Lower leg skin (tissue), 4 donors: Measurements from ENCODE around the gene PCDH9. TPM values are rescaled to one million over a fixed set of nuclear protein-coding genes. Genes with fewer than 3 reads are reported as not detected.

ENCODE experiments used
- DNase-seq, 2 donors: peaks; one replicate each; pipeline ENCODE4 v3.0.0-alpha.2; 2019; ENCODE audit warnings: low spot score in 2 of 2
- H3K4me3 ChIP-seq: fragments of 200-600 bp; sonication (generic); 2 replicates; pipeline ENCODE4 v1.5.1; 2017; ENCODE audit warnings: mild to moderate bottlenecking, low read depth; ENCODE audit not compliant: poor library complexity, severe bottlenecking
- CTCF ChIP-seq, 3 donors: fragments of 450-650 bp; IDR thresholded peaks; one replicate each; pipeline ENCODE4 v1.5.1; 2016; ENCODE audit warnings: antibody characterized with exemption in 3 of 3, mild to moderate bottlenecking in 3 of 3, moderate library complexity in 2 of 3
- POLR2A ChIP-seq, 2 donors: fragments of 450-650 bp; IDR thresholded peaks; one replicate each; pipeline ENCODE4 v1.6.1; 2016 to 2017; ENCODE audit warnings: antibody characterized with exemption in 2 of 2, mild to moderate bottlenecking in 1 of 2, moderate library complexity in 1 of 2
- WGBS, 2 donors: methylation state at CpG; one replicate each; pipeline ENCODE4 v1.1.5; 2018; 5-methylcytosine and 5-hydroxymethylcytosine counted together
- intact Hi-C: fragments of 100-400 bp; cut with DNase I; formaldehyde crosslinking; loops from one replicate; pipeline ENCODE4 v1.15.0; 2023; ENCODE audit warnings: low total_unique reads
- total RNA-seq, 4 donors: library from RNA; depleted of rRNA; stranded (reverse); fragments of >200 nt; gene quantifications; one replicate each; pipeline ENCODE4 v1.1.0, GENCODE V29; 2016

Gene PCDH9
- total RNA-seq, 4 donors from 2014 or later = 0.21 to 0.84 (median 0.36) TPM

- intact Hi-C loops = no loop called here
- 91 to 96% methylated on average over 1 of the region's 1 CpG for WGBS, 2 donors
- H3K4me3 ChIP-seq = no peak overlapping the region
- no peak for DNase-seq
- TF ChIP-seq CTCF (IDR thresholded peaks at IDR 0.05) = no peak
- TF ChIP-seq POLR2A (IDR thresholded peaks at IDR 0.05) = no peak
Observed at GRCh38 chr13:66974889-66975288, 255.2 kb downstream of the PCDH9 start.

GRCh38 chr13:66974174-66974573 lies 256.0 kb downstream of the PCDH9 start:
- DNase-seq = no peak
- intact Hi-C loops = no loop called here
- H3K4me3 ChIP-seq = no peak overlapping the region
- WGBS, 2 donors = 61 to 63% methylated on average over 1 of the region's 1 CpG
- TF ChIP-seq CTCF (IDR thresholded peaks at IDR 0.05) = no peak
- TF ChIP-seq POLR2A (IDR thresholded peaks at IDR 0.05) = no peak

GRCh38 chr13:66972659-66973058 lies 257.5 kb downstream of the PCDH9 start:
- WGBS, 2 donors = 89 to 90% methylated on average over 3 of the region's 3 CpGs
- TF ChIP-seq CTCF (IDR thresholded peaks at IDR 0.05) (no peak), POLR2A (IDR thresholded peaks at IDR 0.05) (no peak)
- DNase-seq = no peak
- H3K4me3 ChIP-seq = no peak overlapping the region
- intact Hi-C loops = no loop called here

GRCh38 chr13:66971004-66971403 lies 259.1 kb downstream of the PCDH9 start:
- no peak for DNase-seq
- H3K4me3 ChIP-seq = no peak overlapping the region
- WGBS, 2 donors = 75 to 80% methylated on average over 2 of the region's 2 CpGs
- no peak for TF ChIP-seq POLR2A (IDR thresholded peaks at IDR 0.05)
- no peak for TF ChIP-seq CTCF (IDR thresholded peaks at IDR 0.05)
- intact Hi-C loops = no loop called here

GRCh38 chr13:66969291-66969690 lies 260.8 kb downstream of the PCDH9 start:
- TF ChIP-seq CTCF (IDR thresholded peaks at IDR 0.05) (no peak), POLR2A (IDR thresholded peaks at IDR 0.05) (no peak)
- intact Hi-C loops = no loop called here
- DNase-seq = no peak
- H3K4me3 ChIP-seq = no peak overlapping the region
- 57 to 63% methylated on average over 1 of the region's 1 CpG for WGBS, 2 donors

GRCh38 chr13:66967811-66968597 lies 262.1 kb downstream of the PCDH9 start:
- intact Hi-C loops = no loop called here
- no peak for DNase-seq
- TF ChIP-seq POLR2A (IDR thresholded peaks at IDR 0.05) = no peak
- no peak for TF ChIP-seq CTCF (IDR thresholded peaks at IDR 0.05)
- H3K4me3 ChIP-seq = no peak overlapping the region
- 85 to 88% methylated on average over 3 of the region's 3 CpGs for WGBS, 2 donors
